Keratinocyte (primary cell): ENCODE measurements around the gene FTCD. TPM values are rescaled to one million over a fixed set of nuclear protein-coding genes. Genes with fewer than 3 reads are reported as not detected.

Source experiments
- DNase-seq: peaks from one replicate; pipeline ENCODE4 v3.0.0-alpha.2; 2011; ENCODE audit warnings: low read depth, missing footprints, low spot score
- FAIRE-seq: peaks from 2 replicates; lab custom pipeline; 2011; peaks lifted over from hg19 to GRCh38; lab: Jason Lieb, UNC
- H2AFZ ChIP-seq: 2 replicates; pipeline ENCODE4 v1.6.0; 2012; ENCODE audit warnings: low read length, control low read depth, inconsistent platforms; ENCODE audit not compliant: control insufficient read depth
- H3K27ac ChIP-seq: 2 replicates; pipeline ENCODE4 v1.5.1; 2011; ENCODE audit warnings: low read length; ENCODE audit not compliant: control insufficient read depth, insufficient read depth
- H3K27me3 ChIP-seq: 3 replicates; pipeline ENCODE4 v1.6.0; 2011; ENCODE audit warnings: low read length; ENCODE audit not compliant: control insufficient read depth, insufficient read depth; ENCODE audit errors: extremely low read depth
- H3K36me3 ChIP-seq, 2 experiments: 2 replicates in 1 of 2; 3 replicates in 1 of 2; pipeline ENCODE4 v1.5.1; 2011; ENCODE audit warnings: low read length in 2 of 2, mild to moderate bottlenecking in 1 of 2; ENCODE audit not compliant: control insufficient read depth in 2 of 2, insufficient read depth in 2 of 2; ENCODE audit errors: extremely low read depth in 1 of 2
- H3K4me1 ChIP-seq: 3 replicates; pipeline ENCODE4 v1.5.1; 2011; ENCODE audit warnings: low read length; ENCODE audit not compliant: control insufficient read depth, insufficient read depth; ENCODE audit errors: extremely low read depth
- H3K4me2 ChIP-seq: 3 replicates; pipeline ENCODE4 v1.6.0; 2011; ENCODE audit warnings: low read depth, low read length; ENCODE audit not compliant: control insufficient read depth, insufficient read depth; ENCODE audit errors: extremely low read depth
- H3K4me3 ChIP-seq, 3 experiments: fragments of 200-600 bp in 1 of 3; sonication (generic) in 1 of 3; 2 replicates in 2 of 3; 3 replicates in 1 of 3; pipeline ENCODE4 v1.5.1; 2011 to 2016; ENCODE audit warnings: low read length in 3 of 3, mild to moderate bottlenecking in 3 of 3, control low read depth in 2 of 3, inconsistent platforms in 1 of 3, low read depth in 1 of 3, mixed read lengths in 1 of 3, mixed run types in 1 of 3, moderate library complexity in 1 of 3; ENCODE audit not compliant: control insufficient read depth in 2 of 3, insufficient read depth in 2 of 3; ENCODE audit errors: extremely low read depth in 1 of 3
- H3K79me2 ChIP-seq: 2 replicates; pipeline ENCODE4 v1.6.0; 2012; ENCODE audit warnings: low read length; ENCODE audit not compliant: control insufficient read depth, insufficient read depth
- H3K9ac ChIP-seq: 3 replicates; pipeline ENCODE4 v1.6.0; 2011; ENCODE audit warnings: low read length; ENCODE audit not compliant: control insufficient read depth, insufficient read depth; ENCODE audit errors: extremely low read depth
- H3K9me1 ChIP-seq: 3 replicates; pipeline ENCODE4 v1.6.0; 2011; ENCODE audit warnings: low read length; ENCODE audit not compliant: control insufficient read depth, insufficient read depth; ENCODE audit errors: extremely low read depth
- H3K9me3 ChIP-seq: 2 replicates; pipeline ENCODE4 v1.5.1; 2012; ENCODE audit warnings: low read depth, low read length; ENCODE audit not compliant: control insufficient read depth
- H4K20me1 ChIP-seq: 3 replicates; pipeline ENCODE4 v1.6.0; 2011; ENCODE audit warnings: low read length; ENCODE audit not compliant: control insufficient read depth, insufficient read depth; ENCODE audit errors: extremely low read depth
- EZH2 ChIP-seq: IDR thresholded peaks from one replicate; pipeline ENCODE4 v1.6.1; 2012; ENCODE audit warnings: inconsistent platforms, mild to moderate bottlenecking, low read length, moderate library complexity
- dilution Hi-C: fragments of 300-500 bp; cut with MboI; formaldehyde crosslinking; loops from one replicate; pipeline ENCODE4 v1.7.0; 2020; ENCODE audit warnings: low sequenced_read_pairs; ENCODE audit not compliant: extremely low pct_ligation_motif_present
- polyA plus RNA-seq, 5 experiments: library from polyadenylated mRNA; depleted of rRNA in 3 of 5; stranded (reverse) in 3 of 5; stranded (forward) in 1 of 5; unstranded in 1 of 5; fragments of >200 nt; gene quantifications; 1 replicate in 1 of 5; 2 replicates in 3 of 5; 3 replicates in 1 of 5; pipeline versions ENCODE4 v1.2.1 to v1.2.3, GENCODE V29; 2011 to 2012; ENCODE audit warnings: missing spikeins in 2 of 5, low read depth in 1 of 5, low replicate concordance in 1 of 5
- TF ChIP-seq, protein P1 (sequence below), 3 experiments: IDR thresholded peaks in 1 of 3; conservative IDR thresholded peaks in 1 of 3; optimal IDR thresholded peaks in 1 of 3; 2 replicates in 2 of 3; 3 replicates in 1 of 3; pipeline versions ENCODE3 to v1.5.1; 2011; ENCODE audit warnings: low read length in 3 of 3, mild to moderate bottlenecking in 3 of 3, moderate library complexity in 2 of 3, control low read depth in 1 of 3, inconsistent platforms in 1 of 3; ENCODE audit not compliant: insufficient read depth in 2 of 3; ENCODE audit errors: extremely low read depth in 1 of 3

FTCD gene
- polyA plus RNA-seq, 1 donor (not counting 4 experiments of a cell fraction or from before 2014, with no cell fraction given), result not detected

DNA sequence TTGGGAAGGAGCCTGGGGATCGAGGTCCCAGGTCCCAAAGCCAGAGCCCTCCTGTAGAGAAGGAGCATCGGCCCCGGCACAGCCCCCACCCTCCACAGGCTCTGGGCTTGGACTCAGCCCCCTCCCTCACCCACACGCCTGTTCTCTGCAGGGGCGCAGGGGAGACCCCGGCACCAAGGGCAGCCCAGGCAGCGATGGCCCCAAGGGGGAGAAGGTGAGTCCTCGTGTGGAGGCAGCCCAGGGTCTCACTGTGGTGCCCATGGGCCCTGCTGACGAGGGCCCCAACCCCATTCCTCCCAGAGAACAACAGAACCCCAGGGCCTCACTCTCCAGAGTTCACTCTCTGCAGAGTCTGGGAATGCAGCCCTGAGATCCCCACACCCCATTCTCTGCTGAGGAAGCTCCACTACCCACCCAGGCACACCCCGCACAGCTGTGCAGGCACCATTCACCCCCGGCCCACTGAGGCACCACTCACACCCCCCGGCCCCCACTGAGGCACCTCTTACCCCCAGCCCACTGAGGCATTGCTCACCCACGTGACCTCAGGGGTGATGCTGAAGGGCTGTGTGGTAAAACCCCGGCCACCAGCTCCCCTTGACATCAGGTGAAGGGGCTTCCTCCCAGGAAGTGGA is 35.6 kb downstream of the FTCD start:
- Histone ChIP-seq H3K9me1 (no peaks in the 10 kb centered on the region), H3K4me1 (no peaks in the 10 kb centered on the region), H4K20me1 (no peaks in the 10 kb centered on the region), H3K27me3 (no peaks in the 10 kb centered on the region), H3K27ac (no peak overlapping the region), H3K4me3 (no peak overlapping the region), H3K36me3 (no peaks in the 10 kb centered on the region), H3K4me2 (no peak overlapping the region), H3K9ac (no peak overlapping the region), H3K79me2 (no peaks in the 10 kb centered on the region), H3K9me3 (peaks cover 3% of the 10 kb centered on the region), H2AFZ (no peak overlapping the region)
- dilution Hi-C loops, result no loop called here
- DNase-seq (no peak), FAIRE-seq (no peak)
- no peak for TF ChIP-seq EZH2
- TF ChIP-seq, protein P1, sequence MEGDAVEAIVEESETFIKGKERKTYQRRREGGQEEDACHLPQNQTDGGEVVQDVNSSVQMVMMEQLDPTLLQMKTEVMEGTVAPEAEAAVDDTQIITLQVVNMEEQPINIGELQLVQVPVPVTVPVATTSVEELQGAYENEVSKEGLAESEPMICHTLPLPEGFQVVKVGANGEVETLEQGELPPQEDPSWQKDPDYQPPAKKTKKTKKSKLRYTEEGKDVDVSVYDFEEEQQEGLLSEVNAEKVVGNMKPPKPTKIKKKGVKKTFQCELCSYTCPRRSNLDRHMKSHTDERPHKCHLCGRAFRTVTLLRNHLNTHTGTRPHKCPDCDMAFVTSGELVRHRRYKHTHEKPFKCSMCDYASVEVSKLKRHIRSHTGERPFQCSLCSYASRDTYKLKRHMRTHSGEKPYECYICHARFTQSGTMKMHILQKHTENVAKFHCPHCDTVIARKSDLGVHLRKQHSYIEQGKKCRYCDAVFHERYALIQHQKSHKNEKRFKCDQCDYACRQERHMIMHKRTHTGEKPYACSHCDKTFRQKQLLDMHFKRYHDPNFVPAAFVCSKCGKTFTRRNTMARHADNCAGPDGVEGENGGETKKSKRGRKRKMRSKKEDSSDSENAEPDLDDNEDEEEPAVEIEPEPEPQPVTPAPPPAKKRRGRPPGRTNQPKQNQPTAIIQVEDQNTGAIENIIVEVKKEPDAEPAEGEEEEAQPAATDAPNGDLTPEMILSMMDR (optimal IDR thresholded peaks at IDR 0.05 in 1 of 3, IDR thresholded peaks at IDR 0.05 in 1 of 3, conservative IDR thresholded peaks at IDR 0.05 in 1 of 3; ENCODE audit: extremely low read depth in 1 of 3, insufficient read depth in 2 of 3, low read length in 3 of 3), result no peak

DNA sequence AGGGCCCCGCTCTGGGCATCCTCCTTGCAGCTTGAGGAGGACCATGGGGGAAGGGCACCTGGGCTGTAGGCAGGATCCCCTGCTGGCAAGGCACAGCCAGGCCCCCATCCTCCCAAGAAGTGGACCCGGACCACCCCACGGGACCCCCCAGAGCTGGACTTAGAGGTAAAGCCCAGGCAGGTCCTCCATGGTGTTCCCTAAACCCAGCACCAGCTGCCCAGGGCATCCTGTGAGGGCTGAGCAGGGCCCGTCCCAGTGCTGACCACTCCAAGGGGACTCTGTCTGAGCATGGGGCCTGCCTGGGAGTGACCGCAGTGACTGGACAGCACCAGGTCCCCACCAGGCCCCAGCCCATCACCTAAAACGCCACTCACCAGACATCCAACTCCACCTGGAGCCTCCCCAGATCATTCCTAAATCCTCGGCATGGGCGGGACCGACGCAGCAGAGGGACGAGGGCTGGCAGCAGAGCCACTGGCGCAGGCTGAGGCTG is 36.2 kb downstream of the FTCD start:
- Histone ChIP-seq H3K9me3 (peaks cover 3% of the 10 kb centered on the region), H3K4me2 (no peak overlapping the region), H3K79me2 (no peaks in the 10 kb centered on the region), H3K27me3 (no peaks in the 10 kb centered on the region), H3K36me3 (no peaks in the 10 kb centered on the region), H3K9ac (no peak overlapping the region), H3K4me1 (no peaks in the 10 kb centered on the region), H3K9me1 (no peaks in the 10 kb centered on the region), H3K27ac (no peak overlapping the region), H2AFZ (no peak overlapping the region), H4K20me1 (no peaks in the 10 kb centered on the region), H3K4me3 (no peak overlapping the region)
- TF ChIP-seq EZH2, result no peak
- TF ChIP-seq, protein P1 (optimal IDR thresholded peaks at IDR 0.05 in 1 of 3, IDR thresholded peaks at IDR 0.05 in 1 of 3, conservative IDR thresholded peaks at IDR 0.05 in 1 of 3; ENCODE audit: extremely low read depth in 1 of 3, insufficient read depth in 2 of 3, low read length in 3 of 3), result no peak
- DNase-seq, result no peak
- dilution Hi-C loops, result no loop called here
- no peak for FAIRE-seq
